NCI-H1092 (cell line): ENCODE data around the gene CFAP46.

Source experiments
- DNase-seq: peaks from one replicate; lab custom pipeline; 2025; lab: John Stamatoyannopoulos, UW

Gene CFAP46

GRCh38 chr10:132880128-132880981, 62.0 kb downstream of the CFAP46 start:
- DNase-seq, result no peak

GRCh38 chr10:132879408-132880127, 62.8 kb downstream of the CFAP46 start:
- DNase-seq, result no peak

- no peak for DNase-seq
These were observed 63.5 kb downstream of the CFAP46 start for GRCh38 chr10:132878730-132879407.

GRCh38 chr10:132878091-132878729, 64.2 kb downstream of the CFAP46 start:
- no peak for DNase-seq

GRCh38 chr10:132877473-132877872, 64.9 kb downstream of the CFAP46 start:
- no peak for DNase-seq

GRCh38 chr10:132876993-132877431, 65.4 kb downstream of the CFAP46 start:
- no peak for DNase-seq

GRCh38 chr10:132876131-132876860, 66.1 kb downstream of the CFAP46 start:
- no peak for DNase-seq

- no peak for DNase-seq
These were observed 66.9 kb downstream of the CFAP46 start for GRCh38 chr10:132875435-132875834.

- no peak for DNase-seq
These were observed 69.0 kb downstream of the CFAP46 start for GRCh38 chr10:132873395-132873794.

- DNase-seq, result no peak
These were observed 69.7 kb downstream of the CFAP46 start for GRCh38 chr10:132872658-132873057.

GRCh38 chr10:132870426-132870825, 71.9 kb downstream of the CFAP46 start:
- no peak for DNase-seq

GRCh38 chr10:132869621-132870020, 72.7 kb downstream of the CFAP46 start:
- no peak for DNase-seq

GRCh38 chr10:132868995-132869394, 73.4 kb downstream of the CFAP46 start:
- DNase-seq, result no peak

- no peak for DNase-seq
These were observed 74.3 kb downstream of the CFAP46 start for GRCh38 chr10:132867801-132868644.

GRCh38 chr10:132866601-132867381, 75.6 kb downstream of the CFAP46 start:
- DNase-seq, result no peak

GRCh38 chr10:132865851-132866600, 76.3 kb downstream of the CFAP46 start:
- DNase-seq, result no peak

GRCh38 chr10:132865171-132865631, 77.2 kb downstream of the CFAP46 start:
- DNase-seq, result no peak

GRCh38 chr10:132862485-132863420, 79.6 kb downstream of the CFAP46 start:
- no peak for DNase-seq
